ENCODE results near the gene ADAMTS14. TPM values are rescaled to one million over a fixed set of nuclear protein-coding genes. Genes with fewer than 3 reads are reported as not detected.
"Not testable (repeated sequence)": the region's sequence is repeated elsewhere in the genome, so short reads cannot be mapped to it uniquely, and the experiment has no call there.

ADAMTS14 gene
- total RNA-seq, 1 donor from 2014 or later = 1.1 TPM

DNA sequence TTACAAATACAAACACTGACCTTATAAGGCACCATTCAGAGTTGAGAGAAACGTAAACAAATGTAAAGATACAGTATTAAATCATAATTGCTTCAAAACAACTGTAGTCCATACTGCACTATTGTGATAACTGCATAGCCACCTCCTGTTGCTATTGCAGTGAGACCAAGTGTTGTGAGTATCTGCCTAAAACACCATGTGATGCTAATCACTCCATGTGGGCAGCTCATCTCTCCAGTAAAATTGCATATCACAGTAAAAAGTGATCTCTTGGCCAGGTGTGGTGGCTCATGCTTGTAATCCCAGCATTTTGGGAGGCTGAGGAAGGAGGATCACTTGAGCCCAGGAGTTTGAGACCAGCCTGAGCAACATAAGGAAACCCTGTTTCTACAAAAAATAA is 43.0 kb upstream of the ADAMTS14 start:
- H3K36me3 Mint-ChIP-seq (ENCODE audit: low read depth, unreplicated experiment) = peaks cover 9% of the 10 kb centered on the region
- H3K27ac Mint-ChIP-seq (ENCODE audit: unreplicated experiment) = no peak overlapping the region
- H3K4me1 Mint-ChIP-seq (ENCODE audit: unreplicated experiment) = no peaks in the 10 kb centered on the region
- no peak for DNase-seq (ENCODE audit: low spot score)
- no peak overlapping the region for H3K4me3 Mint-ChIP-seq (ENCODE audit: unreplicated experiment)
- H3K27me3 Mint-ChIP-seq (ENCODE audit: unreplicated experiment) = peaks cover 4% of the 10 kb centered on the region
- peaks cover 4% of the 10 kb centered on the region for H3K9me3 Mint-ChIP-seq (ENCODE audit: unreplicated experiment)
- TF ChIP-seq, protein P1, sequence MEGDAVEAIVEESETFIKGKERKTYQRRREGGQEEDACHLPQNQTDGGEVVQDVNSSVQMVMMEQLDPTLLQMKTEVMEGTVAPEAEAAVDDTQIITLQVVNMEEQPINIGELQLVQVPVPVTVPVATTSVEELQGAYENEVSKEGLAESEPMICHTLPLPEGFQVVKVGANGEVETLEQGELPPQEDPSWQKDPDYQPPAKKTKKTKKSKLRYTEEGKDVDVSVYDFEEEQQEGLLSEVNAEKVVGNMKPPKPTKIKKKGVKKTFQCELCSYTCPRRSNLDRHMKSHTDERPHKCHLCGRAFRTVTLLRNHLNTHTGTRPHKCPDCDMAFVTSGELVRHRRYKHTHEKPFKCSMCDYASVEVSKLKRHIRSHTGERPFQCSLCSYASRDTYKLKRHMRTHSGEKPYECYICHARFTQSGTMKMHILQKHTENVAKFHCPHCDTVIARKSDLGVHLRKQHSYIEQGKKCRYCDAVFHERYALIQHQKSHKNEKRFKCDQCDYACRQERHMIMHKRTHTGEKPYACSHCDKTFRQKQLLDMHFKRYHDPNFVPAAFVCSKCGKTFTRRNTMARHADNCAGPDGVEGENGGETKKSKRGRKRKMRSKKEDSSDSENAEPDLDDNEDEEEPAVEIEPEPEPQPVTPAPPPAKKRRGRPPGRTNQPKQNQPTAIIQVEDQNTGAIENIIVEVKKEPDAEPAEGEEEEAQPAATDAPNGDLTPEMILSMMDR (IDR thresholded peaks at IDR 0.05; ENCODE audit: unreplicated experiment) = no peak

DNA sequence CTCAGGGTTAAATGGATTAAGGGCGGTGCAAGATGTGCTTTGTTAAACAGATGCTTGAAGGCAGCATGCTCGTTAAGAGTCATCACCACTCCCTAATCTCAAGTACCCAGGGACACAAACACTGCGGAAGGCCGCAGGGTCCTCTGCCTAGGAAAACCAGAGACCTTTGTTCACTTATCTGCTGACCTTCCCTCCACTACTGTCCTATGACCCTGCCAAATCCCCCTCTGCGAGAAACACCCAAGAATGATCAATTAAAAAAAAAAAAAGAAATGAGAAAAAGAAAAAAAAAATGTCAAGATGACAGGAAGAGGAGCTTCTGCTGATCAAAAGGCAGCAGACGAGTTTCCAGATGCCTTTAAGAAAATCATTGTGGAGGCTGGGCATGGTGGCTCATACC is 40.6 kb upstream of the ADAMTS14 start:
- not testable (repeated sequence) for H3K4me3 Mint-ChIP-seq (ENCODE audit: unreplicated experiment); DNase-seq (ENCODE audit: low spot score); H3K4me1 Mint-ChIP-seq (ENCODE audit: unreplicated experiment); H3K27me3 Mint-ChIP-seq (ENCODE audit: unreplicated experiment); H3K27ac Mint-ChIP-seq (ENCODE audit: unreplicated experiment); H3K9me3 Mint-ChIP-seq (ENCODE audit: unreplicated experiment); H3K36me3 Mint-ChIP-seq (ENCODE audit: low read depth, unreplicated experiment)

DNA sequence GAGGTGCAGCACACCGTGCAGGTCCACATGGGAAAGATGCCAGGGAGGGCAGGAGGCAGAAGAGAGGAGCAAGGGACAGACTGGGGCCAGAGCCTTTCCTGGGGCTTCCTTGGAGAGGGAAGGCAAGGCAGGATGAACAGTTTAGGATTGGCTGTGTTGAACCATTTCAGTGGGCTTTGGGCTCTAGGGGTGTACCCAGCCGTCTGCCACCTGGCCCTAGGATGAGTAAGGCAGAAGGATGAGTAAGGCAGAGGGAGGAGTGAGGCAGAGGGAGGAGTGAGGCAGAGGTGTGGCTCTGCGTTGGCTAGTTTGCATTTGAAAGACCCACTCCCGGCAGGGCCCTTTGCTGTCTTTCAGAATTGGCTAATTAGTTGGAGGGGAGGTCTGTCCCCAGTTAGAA is 38.3 kb upstream of the ADAMTS14 start:
- TF ChIP-seq, protein P1 (IDR thresholded peaks at IDR 0.05; ENCODE audit: unreplicated experiment) = no peak
- peaks cover 4% of the 10 kb centered on the region for H3K9me3 Mint-ChIP-seq (ENCODE audit: unreplicated experiment)
- no peaks in the 10 kb centered on the region for H3K27me3 Mint-ChIP-seq (ENCODE audit: unreplicated experiment)
- no peak overlapping the region for H3K27ac Mint-ChIP-seq (ENCODE audit: unreplicated experiment)
- no peak for DNase-seq (ENCODE audit: low spot score)
- no peak overlapping the region for H3K4me3 Mint-ChIP-seq (ENCODE audit: unreplicated experiment)
- peaks cover 3% of the 10 kb centered on the region for H3K4me1 Mint-ChIP-seq (ENCODE audit: unreplicated experiment)
- peaks cover 7% of the 10 kb centered on the region for H3K36me3 Mint-ChIP-seq (ENCODE audit: low read depth, unreplicated experiment)

DNA sequence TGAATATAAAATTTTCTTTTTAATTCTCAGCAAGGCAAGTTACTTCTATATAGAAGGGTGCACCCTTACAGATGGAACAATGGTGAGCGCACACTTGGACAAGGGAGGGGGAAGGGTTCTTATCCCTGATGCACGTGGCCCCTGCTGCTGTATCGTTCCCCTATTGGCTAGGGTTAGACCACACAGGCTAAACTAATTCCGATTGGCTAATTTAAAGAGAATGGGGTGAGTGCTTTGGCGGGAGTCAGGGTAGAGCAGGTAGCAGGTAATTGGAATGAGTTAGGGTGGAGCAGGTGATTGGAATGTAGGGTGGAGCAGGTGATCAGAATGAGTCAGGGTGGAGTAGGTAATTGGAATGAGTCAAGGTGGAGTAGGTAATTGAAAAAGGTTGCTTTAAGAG is 37.8 kb upstream of the ADAMTS14 start:
- H3K27me3 Mint-ChIP-seq (ENCODE audit: unreplicated experiment); H3K4me1 Mint-ChIP-seq (ENCODE audit: unreplicated experiment); H3K36me3 Mint-ChIP-seq (ENCODE audit: low read depth, unreplicated experiment); H3K27ac Mint-ChIP-seq (ENCODE audit: unreplicated experiment); DNase-seq (ENCODE audit: low spot score); H3K4me3 Mint-ChIP-seq (ENCODE audit: unreplicated experiment); H3K9me3 Mint-ChIP-seq (ENCODE audit: unreplicated experiment): not testable (repeated sequence)

DNA sequence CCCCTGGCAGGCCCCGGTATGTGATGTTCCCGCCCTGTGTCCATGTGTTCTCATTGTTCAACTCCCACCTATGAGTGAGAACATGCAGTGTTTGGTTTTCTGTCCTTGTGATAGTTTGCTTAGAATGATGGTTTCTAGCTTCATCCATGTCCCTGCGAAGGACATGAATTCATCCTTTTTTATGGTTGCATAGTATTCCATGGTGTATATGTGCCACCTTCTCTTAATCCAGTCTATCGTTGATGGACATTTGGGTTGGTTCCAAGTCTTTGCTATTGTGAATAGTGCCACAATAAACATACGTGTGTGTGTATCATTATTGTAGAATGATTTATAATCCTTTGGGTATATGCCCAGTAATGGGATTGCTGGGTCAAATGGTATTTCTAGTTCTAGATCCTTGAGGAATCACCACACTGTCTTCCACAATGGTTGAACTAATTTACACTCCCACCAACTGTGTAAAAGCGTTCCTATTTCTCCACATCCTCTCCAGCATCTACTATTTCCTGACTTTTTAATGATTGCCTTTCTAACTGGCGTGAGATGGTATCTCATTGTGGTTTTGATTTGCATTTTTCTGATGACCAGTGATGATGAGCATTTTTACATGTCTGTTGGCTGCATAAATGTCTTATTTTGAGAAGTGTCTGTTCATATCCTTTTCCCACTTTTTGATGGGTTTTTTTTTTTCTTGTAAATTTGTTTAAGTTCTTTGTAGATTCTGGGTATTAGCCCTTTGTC is 32.5 kb upstream of the ADAMTS14 start:
- DNase-seq (ENCODE audit: low spot score); H3K9me3 Mint-ChIP-seq (ENCODE audit: unreplicated experiment); H3K27me3 Mint-ChIP-seq (ENCODE audit: unreplicated experiment); H3K4me1 Mint-ChIP-seq (ENCODE audit: unreplicated experiment); H3K4me3 Mint-ChIP-seq (ENCODE audit: unreplicated experiment); H3K36me3 Mint-ChIP-seq (ENCODE audit: low read depth, unreplicated experiment); H3K27ac Mint-ChIP-seq (ENCODE audit: unreplicated experiment): not testable (repeated sequence)

DNA sequence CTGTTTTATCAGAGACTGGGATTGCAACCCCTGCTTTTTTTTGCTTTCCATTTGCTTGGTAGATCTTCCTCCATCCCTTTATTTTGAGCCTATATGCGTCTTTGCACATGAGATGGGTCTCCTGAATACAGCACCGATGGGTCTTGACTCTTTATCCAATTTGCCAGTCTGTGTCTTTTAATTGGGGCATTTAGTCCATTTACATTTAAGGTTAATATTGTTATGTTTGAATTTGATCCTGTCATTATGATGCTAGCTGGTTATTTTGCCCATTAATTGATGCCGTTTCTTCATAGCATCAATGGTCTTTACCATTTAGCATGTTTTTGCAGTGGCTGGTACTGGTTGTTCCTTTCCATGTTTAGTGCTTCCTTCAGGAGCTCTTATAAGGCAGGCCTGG is 29.0 kb upstream of the ADAMTS14 start:
- H3K27ac Mint-ChIP-seq (ENCODE audit: unreplicated experiment); H3K4me1 Mint-ChIP-seq (ENCODE audit: unreplicated experiment); H3K27me3 Mint-ChIP-seq (ENCODE audit: unreplicated experiment); H3K9me3 Mint-ChIP-seq (ENCODE audit: unreplicated experiment); H3K4me3 Mint-ChIP-seq (ENCODE audit: unreplicated experiment); DNase-seq (ENCODE audit: low spot score); H3K36me3 Mint-ChIP-seq (ENCODE audit: low read depth, unreplicated experiment): not testable (repeated sequence)

DNA sequence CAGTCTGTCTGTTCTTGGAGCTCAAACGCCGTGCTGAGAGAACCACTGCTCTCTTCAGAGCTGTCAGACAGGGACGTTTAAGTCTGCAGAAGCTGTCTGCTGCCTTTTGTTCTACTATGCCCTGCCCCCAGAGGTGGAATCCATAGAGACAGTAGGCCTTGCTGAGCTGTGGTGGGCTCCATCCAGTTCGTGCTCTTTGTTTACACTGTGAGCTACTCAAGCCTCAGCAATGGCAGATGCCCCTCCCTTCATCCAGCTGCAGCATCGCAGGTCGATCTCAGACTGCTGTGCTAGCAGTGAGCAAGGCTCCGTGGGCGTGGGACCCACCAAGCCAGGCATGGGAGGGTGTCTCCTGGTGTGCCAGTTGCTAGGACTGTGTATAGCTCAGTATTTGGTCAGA is 27.3 kb upstream of the ADAMTS14 start:
- H3K9me3 Mint-ChIP-seq (ENCODE audit: unreplicated experiment); DNase-seq (ENCODE audit: low spot score); H3K4me1 Mint-ChIP-seq (ENCODE audit: unreplicated experiment): not testable (repeated sequence)

More for the DNA sequence above, 27.3 kb upstream of the ADAMTS14 start:
- not testable (repeated sequence) for H3K4me3 Mint-ChIP-seq (ENCODE audit: unreplicated experiment); H3K27me3 Mint-ChIP-seq (ENCODE audit: unreplicated experiment); H3K36me3 Mint-ChIP-seq (ENCODE audit: low read depth, unreplicated experiment); H3K27ac Mint-ChIP-seq (ENCODE audit: unreplicated experiment)
